CD4-positive, alpha-beta T cell treated with Interleukin-12 subunit alpha and Interleukin-12 subunit beta, for 1 hour (primary cell): ENCODE data around the gene EEFSEC.

Source experiments
- DNase-seq: peaks from one replicate; pipeline ENCODE4 v3.0.0-alpha.2; 2020

Gene EEFSEC

GRCh38 chr3:128356822-128357221, 203.5 kb downstream of the EEFSEC start:
- DNase-seq: no peak

- no peak for DNase-seq
These were observed 204.3 kb downstream of the EEFSEC start for GRCh38 chr3:128357538-128357937.

GRCh38 chr3:128358156-128358895, 205.0 kb downstream of the EEFSEC start:
- no peak for DNase-seq

GRCh38 chr3:128359060-128359664, 205.9 kb downstream of the EEFSEC start:
- no peak for DNase-seq

GRCh38 chr3:128359846-128360642, 206.8 kb downstream of the EEFSEC start:
- DNase-seq: no peak

GRCh38 chr3:128360705-128361271, 207.5 kb downstream of the EEFSEC start:
- DNase-seq: no peak

GRCh38 chr3:128362026-128362965, 209.0 kb downstream of the EEFSEC start:
- no peak for DNase-seq

GRCh38 chr3:128364291-128364690, 211.0 kb downstream of the EEFSEC start:
- DNase-seq: no peak

- no peak for DNase-seq
These were observed 211.6 kb downstream of the EEFSEC start for GRCh38 chr3:128364808-128365360.

- no peak for DNase-seq
These were observed 212.9 kb downstream of the EEFSEC start for GRCh38 chr3:128366136-128366535.

GRCh38 chr3:128366652-128367051, 213.4 kb downstream of the EEFSEC start:
- DNase-seq: no peak

- no peak for DNase-seq
These were observed 213.9 kb downstream of the EEFSEC start for GRCh38 chr3:128367221-128367620.

- no peak for DNase-seq
These were observed 214.5 kb downstream of the EEFSEC start for GRCh38 chr3:128367761-128368160.

- no peak for DNase-seq
These were observed 215.3 kb downstream of the EEFSEC start for GRCh38 chr3:128368626-128369025.

GRCh38 chr3:128369121-128369703, 215.9 kb downstream of the EEFSEC start:
- DNase-seq: no peak

GRCh38 chr3:128369881-128370642, 216.8 kb downstream of the EEFSEC start:
- no peak for DNase-seq

GRCh38 chr3:128372281-128372680, 219.0 kb downstream of the EEFSEC start:
- DNase-seq: no peak

GRCh38 chr3:128372707-128373533, 219.6 kb downstream of the EEFSEC start:
- no peak for DNase-seq

- DNase-seq: no peak
These were observed 221.6 kb downstream of the EEFSEC start for GRCh38 chr3:128374746-128375445.
